NB4 (cell line): ENCODE measurements around the gene C11orf65.

Source experiments
- POLR2A ChIP-seq: IDR thresholded peaks from 2 replicates; pipeline ENCODE4 v1.6.1; 2011; ENCODE audit warnings: mild to moderate bottlenecking; ENCODE audit not compliant: insufficient read length; ENCODE audit errors: extremely low read depth
- TF ChIP-seq, protein P1 (sequence below): IDR thresholded peaks from one replicate; pipeline ENCODE4 v1.5.1; 2012; ENCODE audit warnings: low read depth, low read length

GRCh38 chr11:108516125-108516524, 48.8 kb upstream of the C11orf65 start:
- TF ChIP-seq, protein P1, sequence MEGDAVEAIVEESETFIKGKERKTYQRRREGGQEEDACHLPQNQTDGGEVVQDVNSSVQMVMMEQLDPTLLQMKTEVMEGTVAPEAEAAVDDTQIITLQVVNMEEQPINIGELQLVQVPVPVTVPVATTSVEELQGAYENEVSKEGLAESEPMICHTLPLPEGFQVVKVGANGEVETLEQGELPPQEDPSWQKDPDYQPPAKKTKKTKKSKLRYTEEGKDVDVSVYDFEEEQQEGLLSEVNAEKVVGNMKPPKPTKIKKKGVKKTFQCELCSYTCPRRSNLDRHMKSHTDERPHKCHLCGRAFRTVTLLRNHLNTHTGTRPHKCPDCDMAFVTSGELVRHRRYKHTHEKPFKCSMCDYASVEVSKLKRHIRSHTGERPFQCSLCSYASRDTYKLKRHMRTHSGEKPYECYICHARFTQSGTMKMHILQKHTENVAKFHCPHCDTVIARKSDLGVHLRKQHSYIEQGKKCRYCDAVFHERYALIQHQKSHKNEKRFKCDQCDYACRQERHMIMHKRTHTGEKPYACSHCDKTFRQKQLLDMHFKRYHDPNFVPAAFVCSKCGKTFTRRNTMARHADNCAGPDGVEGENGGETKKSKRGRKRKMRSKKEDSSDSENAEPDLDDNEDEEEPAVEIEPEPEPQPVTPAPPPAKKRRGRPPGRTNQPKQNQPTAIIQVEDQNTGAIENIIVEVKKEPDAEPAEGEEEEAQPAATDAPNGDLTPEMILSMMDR: no peak
- no peak for TF ChIP-seq POLR2A
